Neural progenitor cell (in vitro differentiated cells): ENCODE measurements around the gene TRIM44. TPM values are rescaled to one million over a fixed set of nuclear protein-coding genes. Genes with fewer than 3 reads are reported as not detected.

ENCODE experiments used
- DNase-seq: peaks from one replicate; pipeline ENCODE4 v3.0.0-alpha.2; 2016; ENCODE audit warnings: low spot score
- H2AFZ ChIP-seq: fragments of 200-600 bp; sonication (generic); replicated peaks from 2 replicates; pipeline ENCODE4 v1.6.1; 2016; ENCODE audit warnings: antibody characterized with exemption
- H3F3A ChIP-seq: fragments of 200-600 bp; sonication (generic); 2 replicates; pipeline ENCODE4 v1.6.1; 2016; ENCODE audit warnings: antibody characterized with exemption, low read depth
- H3K27ac ChIP-seq: fragments of 200-600 bp; sonication (generic); 2 replicates; pipeline ENCODE4 v1.5.1; 2016; ENCODE audit warnings: mild to moderate bottlenecking
- H3K27me3 ChIP-seq: fragments of 200-600 bp; sonication (generic); 2 replicates; pipeline ENCODE4 v1.6.1; 2016; ENCODE audit warnings: mild to moderate bottlenecking, moderate library complexity
- H3K36me3 ChIP-seq: fragments of 200-600 bp; sonication (generic); 2 replicates; pipeline ENCODE4 v1.5.1; 2016
- H3K4me1 ChIP-seq: fragments of 200-600 bp; sonication (generic); 2 replicates; pipeline ENCODE4 v1.6.1; 2016; ENCODE audit warnings: mixed run types
- H3K4me2 ChIP-seq: fragments of 200-600 bp; sonication (generic); 2 replicates; pipeline ENCODE4 v1.6.1; 2016
- H3K4me3 ChIP-seq: fragments of 200-600 bp; sonication (generic); 2 replicates; pipeline ENCODE4 v1.5.1; 2016
- H3K79me2 ChIP-seq: fragments of 200-600 bp; sonication (generic); 2 replicates; pipeline ENCODE4 v1.6.1; 2016; ENCODE audit warnings: low read depth
- H3K9ac ChIP-seq: fragments of 200-600 bp; sonication (generic); 2 replicates; pipeline ENCODE4 v1.6.1; 2016
- H3K9me3 ChIP-seq: fragments of 200-600 bp; sonication (generic); 2 replicates; pipeline ENCODE4 v1.5.1; 2016; ENCODE audit warnings: low read depth
- H4K20me1 ChIP-seq: fragments of 200-600 bp; sonication (generic); 2 replicates; pipeline ENCODE4 v1.6.1; 2016; ENCODE audit warnings: low read depth
- H3K27ac Mint-ChIP-seq: 3 replicates; pipeline ENCODE4 v1.8.0; 2021; ENCODE audit warnings: mixed read lengths
- H3K27me3 Mint-ChIP-seq: 2 replicates; pipeline ENCODE4 v1.8.0; 2022; ENCODE audit warnings: low read depth, mild to moderate bottlenecking, inconsistent platforms, moderate library complexity, mixed read lengths; ENCODE audit not compliant: insufficient read depth
- H3K36me3 Mint-ChIP-seq: 3 replicates; pipeline ENCODE4 v1.8.0; 2021; ENCODE audit warnings: mixed read lengths
- H3K4me1 Mint-ChIP-seq: 3 replicates; pipeline ENCODE4 v1.8.0; 2021; ENCODE audit warnings: mixed read lengths
- H3K4me3 Mint-ChIP-seq: 3 replicates; pipeline ENCODE4 v1.8.0; 2021; ENCODE audit warnings: mild to moderate bottlenecking, moderate library complexity, mixed read lengths
- H3K9me3 Mint-ChIP-seq: 3 replicates; pipeline ENCODE4 v1.8.0; 2020; ENCODE audit warnings: mixed read lengths
- CTCF ChIP-seq: fragments of 200-600 bp; sonication (generic); IDR thresholded peaks from 2 replicates; pipeline ENCODE4 v1.5.1; 2017; ENCODE audit warnings: antibody characterized with exemption, mild to moderate bottlenecking
- EZH2 ChIP-seq: fragments of 200-600 bp; sonication (generic); IDR thresholded peaks from 2 replicates; pipeline ENCODE4 v1.6.1; 2017; ENCODE audit warnings: antibody characterized with exemption, mild to moderate bottlenecking, moderate library complexity
- EZH2phosphoT487 ChIP-seq: fragments of 200-600 bp; sonication (generic); IDR thresholded peaks from 2 replicates; pipeline ENCODE4 v1.6.1; 2017; ENCODE audit warnings: antibody characterized with exemption
- total RNA-seq: library from RNA; depleted of rRNA; stranded (reverse); fragments of >200 nt; gene quantifications from 2 replicates; pipeline ENCODE4 v1.2.3, GENCODE V29; 2015; ENCODE audit warnings: low replicate concordance

The TRIM44 gene
- total RNA-seq, 1 donor from 2014 or later, result 44.1 TPM

DNA sequence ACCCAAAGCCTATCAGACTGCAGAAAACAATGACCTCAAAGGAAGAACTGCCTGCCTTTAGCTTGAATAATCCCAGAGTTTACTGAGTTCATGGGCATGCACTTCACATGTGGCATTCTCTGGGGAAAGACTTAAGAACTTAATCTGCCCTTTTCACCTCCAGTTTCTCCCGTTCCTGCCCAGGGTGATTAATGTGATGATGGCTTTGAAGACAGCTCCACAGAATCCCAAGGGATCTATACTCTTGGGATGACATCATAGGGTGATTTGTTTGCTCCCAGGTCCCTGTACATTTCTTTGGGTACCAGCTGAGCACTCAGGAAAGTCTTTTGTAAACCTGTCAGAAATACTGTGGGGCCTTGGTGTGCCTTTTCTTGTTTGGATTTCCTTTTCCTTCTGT, 30.3 kb upstream of the TRIM44 start:
- Mint-ChIP-seq H3K4me3 (no peak overlapping the region), H3K27ac (no peak overlapping the region)

DNA sequence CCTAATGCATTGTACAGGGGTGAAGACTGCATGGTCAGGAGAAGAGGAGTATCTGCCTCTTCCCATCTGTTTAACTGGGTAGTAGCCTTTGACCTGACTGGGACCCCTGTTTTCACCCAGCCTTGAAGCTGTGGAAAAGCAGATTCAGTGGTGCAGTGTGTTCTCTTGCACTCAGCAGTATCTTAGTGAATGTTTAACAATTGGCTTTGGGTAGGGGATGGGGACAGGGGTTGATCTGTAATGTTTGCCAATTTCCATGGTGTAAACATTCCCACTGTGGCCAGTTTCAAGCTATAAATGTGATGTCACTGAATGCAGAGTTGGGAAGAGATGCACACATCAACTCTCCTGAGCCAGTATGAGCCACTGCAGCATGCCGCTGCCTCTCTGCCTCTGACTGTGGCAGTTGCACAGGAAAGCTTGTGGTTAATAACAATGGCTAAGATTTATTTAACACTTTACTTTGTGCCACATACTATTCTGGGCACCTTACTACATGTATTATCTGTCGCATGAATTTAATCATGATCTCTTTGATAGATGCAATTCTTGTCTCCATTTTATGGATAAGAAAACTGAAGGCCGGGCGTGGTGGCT, 28.6 kb upstream of the TRIM44 start:
- Mint-ChIP-seq H3K36me3 (no peaks in the 10 kb centered on the region), H3K27me3 (no peaks in the 10 kb centered on the region), H3K4me1 (peaks cover 30% of the 10 kb centered on the region), H3K4me3 (no peak overlapping the region), H3K27ac (no peak overlapping the region), H3K9me3 (peaks cover 2% of the 10 kb centered on the region)
- Histone ChIP-seq H3K27ac (no peak overlapping the region), H3K27me3 (peaks cover 11% of the 10 kb centered on the region), H3K4me2 (no peak overlapping the region), H3K4me1 (no peaks in the 10 kb centered on the region), H3K4me3 (no peak overlapping the region), H3F3A (no peaks in the 10 kb centered on the region), H2AFZ (no peak overlapping the region), H3K9me3 (no peaks in the 10 kb centered on the region), H3K79me2 (no peaks in the 10 kb centered on the region), H3K36me3 (no peaks in the 10 kb centered on the region), H3K9ac (no peak overlapping the region), H4K20me1 (no peaks in the 10 kb centered on the region)
- TF ChIP-seq EZH2phosphoT487 (no peak), CTCF (no peak), EZH2 (no peak)
- DNase-seq, result no peak

More for the DNA sequence above, 30.3 kb upstream of the TRIM44 start:
- Histone ChIP-seq H4K20me1 (no peaks in the 10 kb centered on the region), H3K9me3 (no peaks in the 10 kb centered on the region), H3K79me2 (no peaks in the 10 kb centered on the region), H3K27ac (no peak overlapping the region), H3K27me3 (peaks cover 8% of the 10 kb centered on the region), H3K4me1 (no peaks in the 10 kb centered on the region), H3K4me2 (no peak overlapping the region), H3K36me3 (no peaks in the 10 kb centered on the region), H3F3A (no peaks in the 10 kb centered on the region), H3K9ac (no peak overlapping the region), H3K4me3 (no peak overlapping the region), H2AFZ (no peak overlapping the region)
- Mint-ChIP-seq H3K9me3 (peaks cover 6% of the 10 kb centered on the region), H3K36me3 (no peaks in the 10 kb centered on the region), H3K27me3 (peaks cover under 1% of the 10 kb centered on the region), H3K4me1 (peaks cover 23% of the 10 kb centered on the region)
- DNase-seq, result no peak
- no peak for TF ChIP-seq EZH2
- no peak for TF ChIP-seq EZH2phosphoT487
- no peak for TF ChIP-seq CTCF

GRCh38 chr11:35635933-35636332, 26.6 kb upstream of the TRIM44 start:
- no peaks in the 10 kb centered on the region for H3K27me3 Mint-ChIP-seq
- Histone ChIP-seq H3F3A (peaks cover 6% of the 10 kb centered on the region), H3K27ac (no peak overlapping the region), H3K4me3 (no peak overlapping the region), H3K36me3 (no peaks in the 10 kb centered on the region), H3K9me3 (no peaks in the 10 kb centered on the region), H4K20me1 (no peaks in the 10 kb centered on the region), H3K9ac (no peak overlapping the region), H3K79me2 (no peaks in the 10 kb centered on the region), H2AFZ (no peak overlapping the region), H3K27me3 (peaks cover 11% of the 10 kb centered on the region), H3K4me1 (peaks cover under 1% of the 10 kb centered on the region), H3K4me2 (no peak overlapping the region)
- H3K4me1 Mint-ChIP-seq, result peaks cover 36% of the 10 kb centered on the region
- H3K36me3 Mint-ChIP-seq, result no peaks in the 10 kb centered on the region
- TF ChIP-seq EZH2, result no peak
- no peak for TF ChIP-seq EZH2phosphoT487
- TF ChIP-seq CTCF, result no peak
- H3K27ac Mint-ChIP-seq, result no peak overlapping the region
- DNase-seq, result no peak
- peaks cover 2% of the 10 kb centered on the region for H3K9me3 Mint-ChIP-seq
- no peak overlapping the region for H3K4me3 Mint-ChIP-seq
